Measurements from ENCODE around the gene KLHL29. TPM values are rescaled to one million over a fixed set of nuclear protein-coding genes. Genes with fewer than 3 reads are reported as not detected.

The KLHL29 gene
- total RNA-seq, 2 experiments from 2014 or later: 4.1 to 4.4 TPM

- no peaks in the 10 kb centered on the region for H3K4me1 Mint-ChIP-seq (ENCODE audit: low read depth)
- ATAC-seq: no peak
- DNase-seq: no peak
- peaks cover 7% of the 10 kb centered on the region for H3K27me3 Mint-ChIP-seq (ENCODE audit: low read depth)
- H3K36me3 Mint-ChIP-seq (ENCODE audit: low read depth): no peaks in the 10 kb centered on the region
- CTCF ChIA-PET: no interaction called here
- POLR2A ChIA-PET: no interaction called here
- H3K9me3 Mint-ChIP-seq (ENCODE audit: insufficient read depth): no peaks in the 10 kb centered on the region
- H3K27ac Mint-ChIP-seq: no peak overlapping the region
- H3K4me3 Mint-ChIP-seq: no peak overlapping the region
These were observed 43.0 kb downstream of the KLHL29 start for GRCh38 chr2:23427976-23428375.

- POLR2A ChIA-PET: no interaction called here
These were observed 44.1 kb downstream of the KLHL29 start for GRCh38 chr2:23429036-23429435.

GRCh38 chr2:23430263-23430662, 45.3 kb downstream of the KLHL29 start:
- no peak overlapping the region for H3K4me3 Mint-ChIP-seq
- no peaks in the 10 kb centered on the region for H3K9me3 Mint-ChIP-seq (ENCODE audit: insufficient read depth)
- H3K4me1 Mint-ChIP-seq (ENCODE audit: low read depth): no peaks in the 10 kb centered on the region
- ATAC-seq: no peak
- H3K27me3 Mint-ChIP-seq (ENCODE audit: low read depth): peaks cover 11% of the 10 kb centered on the region
- no peak overlapping the region for H3K27ac Mint-ChIP-seq
- CTCF ChIA-PET: no interaction called here
- DNase-seq: no peak
- H3K36me3 Mint-ChIP-seq (ENCODE audit: low read depth): no peaks in the 10 kb centered on the region
- POLR2A ChIA-PET: no interaction called here

More at GRCh38 chr2:23429036-23429435, 44.1 kb downstream of the KLHL29 start:
- CTCF ChIA-PET: no interaction called here
- H3K36me3 Mint-ChIP-seq (ENCODE audit: low read depth): no peaks in the 10 kb centered on the region
- H3K27me3 Mint-ChIP-seq (ENCODE audit: low read depth): peaks cover 7% of the 10 kb centered on the region
- DNase-seq (no peak), ATAC-seq (no peak)
- H3K4me3 Mint-ChIP-seq: no peak overlapping the region
- H3K4me1 Mint-ChIP-seq (ENCODE audit: low read depth): no peaks in the 10 kb centered on the region
- no peaks in the 10 kb centered on the region for H3K9me3 Mint-ChIP-seq (ENCODE audit: insufficient read depth)
- no peak overlapping the region for H3K27ac Mint-ChIP-seq

GRCh38 chr2:23432531-23432930, 47.6 kb downstream of the KLHL29 start:
- Mint-ChIP-seq H3K36me3 (ENCODE audit: low read depth) (no peaks in the 10 kb centered on the region), H3K27me3 (ENCODE audit: low read depth) (peaks cover 31% of the 10 kb centered on the region), H3K4me3 (no peak overlapping the region), H3K4me1 (ENCODE audit: low read depth) (peaks cover 12% of the 10 kb centered on the region), H3K27ac (no peak overlapping the region), H3K9me3 (ENCODE audit: insufficient read depth) (no peaks in the 10 kb centered on the region)
- ATAC-seq (no peak), DNase-seq (no peak)
- CTCF ChIA-PET: no interaction called here
- POLR2A ChIA-PET: no interaction called here

- Mint-ChIP-seq H3K4me1 (ENCODE audit: low read depth) (peaks cover 12% of the 10 kb centered on the region), H3K9me3 (ENCODE audit: insufficient read depth) (no peaks in the 10 kb centered on the region), H3K27me3 (ENCODE audit: low read depth) (peaks cover 33% of the 10 kb centered on the region), H3K4me3 (no peak overlapping the region), H3K27ac (no peak overlapping the region), H3K36me3 (ENCODE audit: low read depth) (no peaks in the 10 kb centered on the region)
- POLR2A ChIA-PET: no interaction called here
- CTCF ChIA-PET: no interaction called here
- DNase-seq (no peak), ATAC-seq (no peak)
These were observed 48.3 kb downstream of the KLHL29 start for GRCh38 chr2:23433282-23433681.

- no peak overlapping the region for H3K27ac Mint-ChIP-seq
- no peak overlapping the region for H3K4me3 Mint-ChIP-seq
- ChIA-PET POLR2A (no interaction called here), CTCF (interaction anchor here (1.1 kb wide), 1 partner anchor 26 kb away, joined by 3 read pairs; no protein-coding TSS in a partner anchor)
- no peak for ATAC-seq
- peaks cover 33% of the 10 kb centered on the region for H3K27me3 Mint-ChIP-seq (ENCODE audit: low read depth)
- H3K4me1 Mint-ChIP-seq (ENCODE audit: low read depth): peaks cover 12% of the 10 kb centered on the region
- no peak for DNase-seq
- H3K36me3 Mint-ChIP-seq (ENCODE audit: low read depth): no peaks in the 10 kb centered on the region
- no peaks in the 10 kb centered on the region for H3K9me3 Mint-ChIP-seq (ENCODE audit: insufficient read depth)
These were observed 49.7 kb downstream of the KLHL29 start for GRCh38 chr2:23434721-23435121.

GRCh38 chr2:23435250-23436035, 50.5 kb downstream of the KLHL29 start:
- Mint-ChIP-seq H3K27ac (no peak overlapping the region), H3K36me3 (ENCODE audit: low read depth) (no peaks in the 10 kb centered on the region), H3K4me1 (ENCODE audit: low read depth) (peaks cover 12% of the 10 kb centered on the region), H3K4me3 (no peak overlapping the region), H3K27me3 (ENCODE audit: low read depth) (peaks cover 30% of the 10 kb centered on the region), H3K9me3 (ENCODE audit: insufficient read depth) (no peaks in the 10 kb centered on the region)
- POLR2A ChIA-PET: no interaction called here
- ATAC-seq (no peak), DNase-seq (no peak)
- CTCF ChIA-PET: interaction anchor here (1.1 kb wide), 1 partner anchor 26 kb away, joined by 3 read pairs; no protein-coding TSS in a partner anchor

GRCh38 chr2:23436346-23437098, 51.5 kb downstream of the KLHL29 start:
- Mint-ChIP-seq H3K27ac (no peak overlapping the region), H3K9me3 (ENCODE audit: insufficient read depth) (no peaks in the 10 kb centered on the region), H3K27me3 (ENCODE audit: low read depth) (peaks cover 28% of the 10 kb centered on the region), H3K4me1 (ENCODE audit: low read depth) (peaks cover 12% of the 10 kb centered on the region), H3K4me3 (no peak overlapping the region), H3K36me3 (ENCODE audit: low read depth) (no peaks in the 10 kb centered on the region)
- POLR2A ChIA-PET: no interaction called here
- ATAC-seq (peak; percentile 70), DNase-seq (peak; percentile 36)
- CTCF ChIA-PET: no interaction called here

GRCh38 chr2:23441414-23441813, 56.4 kb downstream of the KLHL29 start:
- H3K27ac Mint-ChIP-seq: no peak overlapping the region
- ChIA-PET POLR2A (no interaction called here), CTCF (no interaction called here)
- DNase-seq: no peak
- H3K4me1 Mint-ChIP-seq (ENCODE audit: low read depth): peaks cover 6% of the 10 kb centered on the region
- no peak overlapping the region for H3K4me3 Mint-ChIP-seq
- no peaks in the 10 kb centered on the region for H3K9me3 Mint-ChIP-seq (ENCODE audit: insufficient read depth)
- ATAC-seq: no peak
- H3K27me3 Mint-ChIP-seq (ENCODE audit: low read depth): peaks cover 29% of the 10 kb centered on the region
- no peaks in the 10 kb centered on the region for H3K36me3 Mint-ChIP-seq (ENCODE audit: low read depth)

- Mint-ChIP-seq H3K27ac (no peak overlapping the region), H3K4me3 (no peak overlapping the region), H3K27me3 (ENCODE audit: low read depth) (peaks cover 31% of the 10 kb centered on the region), H3K4me1 (ENCODE audit: low read depth) (peaks cover 12% of the 10 kb centered on the region), H3K9me3 (ENCODE audit: insufficient read depth) (no peaks in the 10 kb centered on the region), H3K36me3 (ENCODE audit: low read depth) (no peaks in the 10 kb centered on the region)
- DNase-seq: no peak
- CTCF ChIA-PET: no interaction called here
- ATAC-seq: no peak
- POLR2A ChIA-PET: no interaction called here
These were observed 60.5 kb downstream of the KLHL29 start for GRCh38 chr2:23445450-23445868.

- no peak for ATAC-seq
These were observed 61.9 kb downstream of the KLHL29 start for GRCh38 chr2:23446916-23447315.

GRCh38 chr2:23447405-23447804, 62.4 kb downstream of the KLHL29 start:
- ChIA-PET POLR2A (no interaction called here), CTCF (no interaction called here)
- no peak for DNase-seq
- Mint-ChIP-seq H3K4me1 (ENCODE audit: low read depth) (peaks cover 17% of the 10 kb centered on the region), H3K27ac (no peak overlapping the region), H3K36me3 (ENCODE audit: low read depth) (no peaks in the 10 kb centered on the region), H3K27me3 (ENCODE audit: low read depth) (peaks cover 40% of the 10 kb centered on the region), H3K4me3 (no peak overlapping the region), H3K9me3 (ENCODE audit: insufficient read depth) (no peaks in the 10 kb centered on the region)
- ATAC-seq: no peak

More at GRCh38 chr2:23446916-23447315, 61.9 kb downstream of the KLHL29 start:
- DNase-seq: no peak
- Mint-ChIP-seq H3K9me3 (ENCODE audit: insufficient read depth) (no peaks in the 10 kb centered on the region), H3K4me1 (ENCODE audit: low read depth) (peaks cover 13% of the 10 kb centered on the region), H3K4me3 (no peak overlapping the region), H3K27ac (no peak overlapping the region), H3K27me3 (ENCODE audit: low read depth) (peaks cover 36% of the 10 kb centered on the region), H3K36me3 (ENCODE audit: low read depth) (no peaks in the 10 kb centered on the region)
- ChIA-PET CTCF (no interaction called here), POLR2A (no interaction called here)
